Spleen (tissue), 7 donors: Measurements from ENCODE around the gene SLC23A2.

ENCODE experiments used
- CTCF ChIP-seq, 11 experiments: fragments of 200-600 bp in 7 of 11; fragments of 450-650 bp in 4 of 11; sonication (generic) in 4 of 11; IDR thresholded peaks in 8 of 11; conservative IDR thresholded peaks in 3 of 11; 1 replicate in 7 of 11; 2 replicates in 4 of 11; pipeline versions ENCODE4 v1.4.0 to v1.8.0; 2016 to 2021; ENCODE audit warnings: antibody characterized with exemption in 11 of 11, inconsistent platforms in 4 of 11, mild to moderate bottlenecking in 1 of 11
- POLR2AphosphoS5 ChIP-seq, 3 donors: sonication (generic); formaldehyde crosslinking; IDR thresholded peaks; one replicate each; pipeline ENCODE4 v1.5.1; 2017; ENCODE audit warnings: antibody characterized with exemption in 3 of 3
- donor health status: DM: no; HTN: no; CAD: no; lungs with moderate emphysema.
- donor health status: DM: no; HTN: no; CAD: no.
- donor health status: DM: no; HTN: no; CAD: no.

- TF ChIP-seq POLR2AphosphoS5 (IDR thresholded peaks at IDR 0.05) (no peak), CTCF (IDR thresholded peaks at IDR 0.05 in 8 of 11, conservative IDR thresholded peaks at IDR 0.05 in 3 of 11) (no peak)
Observed at GRCh38 chr20:5045906-5046305, 44.6 kb upstream of the SLC23A2 start.
